IMR-90 (cell line): Measurements from ENCODE around the gene BRPF1. TPM values are rescaled to one million over a fixed set of nuclear protein-coding genes. Genes with fewer than 3 reads are reported as not detected.

Experiments used
- ATAC-seq: fragments of 200-7000 bp; cut with Tn5 transposase; 2 replicates; pipeline ENCODE4 v1.9.1; 2020; ENCODE audit warnings: low read depth, mild to moderate bottlenecking, moderate library complexity
- BruUV-seq: library from RNA; stranded (reverse); fragments of 400-500 nt; replicated peaks from 2 replicates; lab custom pipeline; 2021; lab: Mats Ljungman, UMichigan
- CTCF ChIA-PET: fragments of 300-600 bp; formaldehyde crosslinking; extraction: SDS; loops from one replicate; lab custom pipeline; 2021; ENCODE audit warnings: antibody characterized with exemption; lab: Yijun Ruan, JAX
- POLR2A ChIA-PET: fragments of 300-600 bp; sonication (Branson Sonifier 250); formaldehyde crosslinking; loops from one replicate; lab custom pipeline; 2022; ENCODE audit warnings: antibody characterized with exemption; ENCODE audit not compliant: unreplicated experiment; lab: Charles Lee
- DNase-seq: peaks from one replicate; pipeline ENCODE4 v3.0.0; 2013
- H2AFZ ChIP-seq: replicated peaks from 2 replicates; pipeline ENCODE3; 2013; ENCODE audit warnings: low read length, mild to moderate bottlenecking; ENCODE audit not compliant: poor library complexity
- H2AK5ac ChIP-seq: 2 replicates; pipeline ENCODE4 v1.6.1; 2013; ENCODE audit warnings: low read depth, low read length, inconsistent platforms
- H2AK9ac ChIP-seq: replicated peaks from 2 replicates; pipeline ENCODE3; 2013; ENCODE audit warnings: mild to moderate bottlenecking, low read depth, low read length, moderate library complexity; ENCODE audit not compliant: poor library complexity
- H2BK120ac ChIP-seq: 2 replicates; pipeline ENCODE4 v1.6.1; 2013; ENCODE audit warnings: low read depth, low read length, inconsistent platforms
- H2BK15ac ChIP-seq: 3 replicates; pipeline ENCODE4 v1.6.1; 2013; ENCODE audit warnings: low read depth, low read length, inconsistent platforms
- H2BK20ac ChIP-seq: 2 replicates; pipeline ENCODE4 v1.6.1; 2013; ENCODE audit warnings: low read depth, mild to moderate bottlenecking, inconsistent platforms, low read length, moderate library complexity
- H2BK5ac ChIP-seq: 2 replicates; pipeline ENCODE4 v1.6.1; 2013; ENCODE audit warnings: mild to moderate bottlenecking, low read depth, low read length, inconsistent platforms; ENCODE audit not compliant: poor library complexity, severe bottlenecking
- H3K14ac ChIP-seq: replicated peaks from 2 replicates; pipeline ENCODE4 v1.6.1; 2013; ENCODE audit warnings: low read depth, low read length, inconsistent platforms
- H3K18ac ChIP-seq: 2 replicates; pipeline ENCODE4 v1.6.1; 2013; ENCODE audit warnings: low read depth, low read length, control low read depth
- H3K23ac ChIP-seq: 2 replicates; pipeline ENCODE4 v1.6.1; 2013; ENCODE audit warnings: low read depth, low read length, inconsistent platforms
- H3K27ac ChIP-seq: 2 replicates; pipeline ENCODE4 v1.5.1; 2013; ENCODE audit warnings: mild to moderate bottlenecking, control low read depth, low read length; ENCODE audit not compliant: insufficient read depth
- H3K27me3 ChIP-seq: 2 replicates; pipeline ENCODE4 v1.6.1; 2013; ENCODE audit warnings: low read length; ENCODE audit not compliant: control insufficient read depth, insufficient read depth
- H3K36me3 ChIP-seq: 2 replicates; pipeline ENCODE4 v1.6.1; 2013; ENCODE audit warnings: low read length, mixed read lengths; ENCODE audit not compliant: control insufficient read depth, insufficient read depth
- H3K4ac ChIP-seq: 2 replicates; pipeline ENCODE4 v1.6.1; 2013; ENCODE audit warnings: low read depth, low read length, inconsistent platforms
- H3K4me1 ChIP-seq: 2 replicates; pipeline ENCODE4 v1.6.1; 2013; ENCODE audit warnings: low read length, mixed read lengths; ENCODE audit not compliant: control insufficient read depth, insufficient read depth
- H3K4me2 ChIP-seq: 2 replicates; pipeline ENCODE4 v1.6.1; 2013; ENCODE audit warnings: low read depth, mild to moderate bottlenecking, control low read depth, low read length, moderate library complexity
- H3K4me3 ChIP-seq: 2 replicates; pipeline ENCODE4 v1.5.1; 2013; ENCODE audit warnings: low read depth, mild to moderate bottlenecking, control low read depth, low read length, moderate library complexity; ENCODE audit not compliant: insufficient read depth
- H3K56ac ChIP-seq: 2 replicates; pipeline ENCODE4 v1.6.1; 2013; ENCODE audit warnings: low read length, inconsistent platforms; ENCODE audit not compliant: insufficient read depth; ENCODE audit errors: extremely low read depth
- H3K79me1 ChIP-seq, 2 experiments: 2 replicates each; pipeline ENCODE4 v1.6.1; 2013; ENCODE audit warnings: low read length in 2 of 2, inconsistent platforms in 1 of 2, low read depth in 1 of 2
- H3K9ac ChIP-seq: 2 replicates; pipeline ENCODE4 v1.6.1; 2013; ENCODE audit warnings: low read depth, low read length, control low read depth
- H3K9me1 ChIP-seq: 2 replicates; pipeline ENCODE4 v1.6.1; 2013; ENCODE audit warnings: low read length, inconsistent platforms; ENCODE audit not compliant: insufficient read depth
- H3K9me3 ChIP-seq: 2 replicates; pipeline ENCODE4 v1.6.1; 2013; ENCODE audit warnings: low read length; ENCODE audit not compliant: control insufficient read depth, insufficient read depth
- H4K20me1 ChIP-seq: 2 replicates; pipeline ENCODE4 v1.6.1; 2013; ENCODE audit warnings: low read length, inconsistent platforms; ENCODE audit not compliant: insufficient read depth
- H4K5ac ChIP-seq: 2 replicates; pipeline ENCODE4 v1.6.1; 2013; ENCODE audit warnings: mild to moderate bottlenecking, low read depth, low read length, control low read depth
- H4K8ac ChIP-seq, 2 experiments: 2 replicates each; pipeline ENCODE4 v1.6.1; 2013; ENCODE audit warnings: low read depth in 2 of 2, low read length in 2 of 2, control low read depth in 1 of 2, inconsistent platforms in 1 of 2
- H4K91ac ChIP-seq: 2 replicates; pipeline ENCODE4 v1.6.1; 2013; ENCODE audit warnings: low read depth, low read length, inconsistent platforms; ENCODE audit not compliant: insufficient read depth
- BHLHE40 ChIP-seq: fragments of 150-350 bp; IDR thresholded peaks from 2 replicates; pipeline ENCODE4 v1.6.1; 2016; ENCODE audit warnings: mild to moderate bottlenecking, low read depth, low read length
- CEBPB ChIP-seq: IDR thresholded peaks from 2 replicates; pipeline ENCODE4 v1.6.1; 2012; ENCODE audit warnings: low read depth, low read length, improper control_type of control experiment
- CHD1 ChIP-seq: IDR thresholded peaks from 2 replicates; pipeline ENCODE4 v1.6.1; 2012; ENCODE audit warnings: low read depth, low read length, improper control_type of control experiment
- CTCF ChIP-seq: conservative IDR thresholded peaks from 2 replicates; pipeline ENCODE4 v1.5.1; 2012; ENCODE audit warnings: mild to moderate bottlenecking, low read depth, low read length, improper control_type of control experiment
- ELK1 ChIP-seq: fragments of 150-350 bp; IDR thresholded peaks from 2 replicates; pipeline ENCODE4 v1.6.1; 2016; ENCODE audit warnings: low read depth, mild to moderate bottlenecking, low read length, moderate library complexity, borderline replicate concordance
- FOS ChIP-seq: fragments of 150-350 bp; IDR thresholded peaks from 2 replicates; pipeline ENCODE4 v1.6.1; 2016; ENCODE audit warnings: low read depth, low read length
- MAFK ChIP-seq: IDR thresholded peaks from 2 replicates; pipeline ENCODE4 v1.6.1; 2012; ENCODE audit warnings: low read depth, low read length, improper control_type of control experiment
- MAZ ChIP-seq: IDR thresholded peaks from 2 replicates; pipeline ENCODE4 v1.6.1; 2012; ENCODE audit warnings: low read depth, mild to moderate bottlenecking, low read length, improper control_type of control experiment, moderate library complexity, borderline replicate concordance
- MXI1 ChIP-seq: IDR thresholded peaks from 2 replicates; pipeline ENCODE4 v1.6.1; 2012; ENCODE audit warnings: low read depth, mild to moderate bottlenecking, low read length, moderate library complexity, borderline replicate concordance
- NFE2L2 ChIP-seq: fragments of 150-350 bp; IDR thresholded peaks from 2 replicates; pipeline ENCODE4 v1.6.1; 2016; ENCODE audit warnings: low read depth, mild to moderate bottlenecking, low read length
- POLR2A ChIP-seq: IDR thresholded peaks from 2 replicates; pipeline ENCODE4 v1.6.1; 2012; ENCODE audit warnings: mild to moderate bottlenecking, low read depth, low read length
- RAD21 ChIP-seq: IDR thresholded peaks from 2 replicates; pipeline ENCODE4 v1.6.1; 2012; ENCODE audit warnings: low read length, improper control_type of control experiment
- RCOR1 ChIP-seq: IDR thresholded peaks from 2 replicates; pipeline ENCODE4 v1.6.1; 2012; ENCODE audit warnings: mild to moderate bottlenecking, low read length, improper control_type of control experiment; ENCODE audit not compliant: insufficient replicate concordance
- RFX5 ChIP-seq: IDR thresholded peaks from 2 replicates; pipeline ENCODE4 v1.8.0; 2012; ENCODE audit warnings: low read depth, mild to moderate bottlenecking, low read length, moderate library complexity
- SMC3 ChIP-seq: fragments of 150-350 bp; IDR thresholded peaks from 2 replicates; pipeline ENCODE4 v1.6.1; 2016; ENCODE audit warnings: low read depth, mild to moderate bottlenecking, antibody characterized with exemption, low read length, moderate library complexity
- USF2 ChIP-seq: fragments of 150-350 bp; IDR thresholded peaks from 2 replicates; pipeline ENCODE4 v1.6.1; 2017; ENCODE audit warnings: mild to moderate bottlenecking, antibody characterized with exemption, low read length, low read depth
- WGBS, 2 experiments: methylation state at CpG; one replicate each; pipeline versions ENCODE4 v1.1.5 to v1.1.7; 2013; ENCODE audit warnings: missing lambda C conversion rate in 2 of 2; ENCODE audit not compliant: insufficient read length in 1 of 2; ENCODE audit errors: extremely low coverage in 2 of 2; 5-methylcytosine and 5-hydroxymethylcytosine counted together
- dilution Hi-C: fragments of 300-500 bp; cut with HindIII; formaldehyde crosslinking; loops from one replicate; pipeline ENCODE4 v1.14.3; 2018; ENCODE audit warnings: low sequenced_read_pairs; ENCODE audit not compliant: unreplicated experiment
- in situ Hi-C: fragments of 300-500 bp; cut with MboI; formaldehyde crosslinking; loops from 3 replicates; pipeline ENCODE4 v1.14.3; 2019; ENCODE audit warnings: low sequenced_read_pairs, inconsistent platforms, mixed read lengths
- intact Hi-C: fragments of 100-400 bp; cut with micrococcal nuclease; formaldehyde crosslinking; loops from 2 replicates; pipeline ENCODE4 v1.10.0; 2022
- polyA plus RNA-seq, 3 experiments: library from polyadenylated mRNA; depleted of rRNA; stranded (reverse); fragments of >200 nt; gene quantifications; 2 replicates each; pipeline ENCODE4 v1.2.3, GENCODE V29; 2012; ENCODE audit warnings: low replicate concordance in 1 of 3
- total RNA-seq: library from RNA; depleted of rRNA; stranded (reverse); fragments of >200 nt; gene quantifications from 2 replicates; pipeline ENCODE4 v1.2.3, GENCODE V29; 2012

Gene BRPF1
- total and polyA plus RNA-seq, 2 of the 4 experiments (the other 2 are of a cell fraction) = 13.6 to 15.6 TPM

GRCh38 chr3:9780910-9781309, 49.4 kb downstream of the BRPF1 start:
- no peak overlapping the region for H3K18ac ChIP-seq
- no peak overlapping the region for H3K14ac ChIP-seq
- no peak for DNase-seq
- H3K4ac ChIP-seq = no peak overlapping the region
- no peak for TF ChIP-seq POLR2A
- TF ChIP-seq RFX5 = no peak
- no peak for TF ChIP-seq USF2
- no peak for TF ChIP-seq MAFK
- TF ChIP-seq MXI1 = no peak
- TF ChIP-seq CTCF = no peak
- TF ChIP-seq SMC3 = no peak
- no peak for TF ChIP-seq RCOR1
- TF ChIP-seq RAD21 = no peak
- no peak for TF ChIP-seq BHLHE40
- no peak for TF ChIP-seq CEBPB
- no peak for TF ChIP-seq CHD1
- no peak for TF ChIP-seq NFE2L2
- no peak for TF ChIP-seq FOS
- no peak for TF ChIP-seq MAZ
- no peak for TF ChIP-seq ELK1
- intact Hi-C loops = no loop called here
- H3K27me3 ChIP-seq = no peaks in the 10 kb centered on the region
- H3K23ac ChIP-seq = no peak overlapping the region
- H3K4me2 ChIP-seq = no peak overlapping the region
- H2BK120ac ChIP-seq = no peak overlapping the region
- no TSS peak for BruUV-seq
- no peak overlapping the region for H2AK9ac ChIP-seq
- H3K4me1 ChIP-seq = peaks cover 3% of the 10 kb centered on the region
- peaks cover 3% of the 10 kb centered on the region in 2 experiments; a peak in 2 of 4 replicates for H3K79me1 ChIP-seq
- POLR2A ChIA-PET = no interaction called here
- H3K9me3 ChIP-seq = no peaks in the 10 kb centered on the region
- ATAC-seq = no peak
- peaks cover 9% of the 10 kb centered on the region; the same call in 1 of the 2 replicates for H3K9me1 ChIP-seq
- no peak overlapping the region for H3K27ac ChIP-seq
- H2AK5ac ChIP-seq = no peak overlapping the region
- no peak overlapping the region for H4K5ac ChIP-seq
- H2AFZ ChIP-seq = no peak overlapping the region
- peaks cover 36% of the 10 kb centered on the region for H3K36me3 ChIP-seq
- no peak overlapping the region for H2BK15ac ChIP-seq
- no peak overlapping the region for H3K4me3 ChIP-seq
- dilution Hi-C loops = no loop called here
- no peak overlapping the region for H4K8ac ChIP-seq
- no peak overlapping the region for H3K9ac ChIP-seq
- no peak overlapping the region for H4K91ac ChIP-seq
- H3K56ac ChIP-seq = no peak overlapping the region
- no peak overlapping the region for H2BK20ac ChIP-seq
- no peak overlapping the region for H2BK5ac ChIP-seq
- CTCF ChIA-PET = no interaction called here
- H4K20me1 ChIP-seq = no peaks in the 10 kb centered on the region
- in situ Hi-C loops = no loop called here
- no CpG with 5 or more reads among the region's 4 CpGs for WGBS, 2 experiments
